ENCODE results near the gene HKDC1. TPM values are rescaled to one million over a fixed set of nuclear protein-coding genes. Genes with fewer than 3 reads are reported as not detected.

The HKDC1 gene
- total RNA-seq, 4 donors from 2014 or later: 0.06 to 1.5 (median 0.17) TPM; not detected in 1

DNA sequence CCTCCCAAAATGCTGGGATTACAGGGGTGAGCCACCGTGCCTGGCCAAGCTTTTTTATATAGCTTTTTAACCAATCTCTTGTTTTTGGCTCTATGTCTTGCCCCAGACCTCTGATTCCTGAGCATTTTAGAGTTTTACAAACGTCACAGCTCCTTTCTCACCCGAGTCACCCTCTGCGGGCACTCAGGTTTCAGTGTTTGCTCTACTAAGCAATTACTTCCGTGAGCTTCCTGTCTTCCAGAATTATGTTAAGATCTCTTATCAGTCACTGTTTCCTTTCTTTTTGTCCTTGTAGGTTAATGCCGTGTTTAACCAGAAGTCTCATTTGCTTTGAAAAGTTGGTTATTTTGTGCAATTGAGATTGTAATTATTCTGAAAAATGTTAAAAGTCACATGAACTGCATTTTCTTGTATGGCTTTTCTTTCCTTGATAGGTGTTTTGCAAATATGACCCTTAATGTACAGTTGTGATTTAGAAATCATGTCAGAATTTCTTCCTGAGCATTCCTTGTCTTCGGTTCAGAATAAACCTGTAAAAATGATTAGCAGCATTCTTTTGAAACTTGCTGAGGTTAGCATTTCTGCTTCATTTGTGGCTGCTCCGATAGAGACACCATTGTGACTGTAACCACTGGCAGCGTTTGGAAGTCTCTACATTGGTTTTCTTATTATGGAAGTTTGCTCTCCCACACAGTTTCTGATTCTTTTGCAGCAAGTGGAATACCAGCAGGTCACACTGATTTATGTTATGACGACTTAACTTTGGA, 4.5 kb upstream of the HKDC1 start:
- Histone ChIP-seq H3K4me3 (no peak overlapping the region), H3K27me3 (peaks cover 0 to 14% (median under 1%) of the 10 kb centered on the region in 4 donors), H3K4me1 (no peaks in the 10 kb centered on the region), H3K36me3 (no peaks in the 10 kb centered on the region), H3K9me3 (no peaks in the 10 kb centered on the region), H3K27ac (replicated peaks in 1 of 4) (no peak overlapping the region)
- 41% methylated on average over 10 of the region's 10 CpGs for WGBS
- TF ChIP-seq EP300 (IDR thresholded peaks at IDR 0.05): no peak
- TF ChIP-seq POLR2AphosphoS5 (IDR thresholded peaks at IDR 0.05): no peak
- no peak for TF ChIP-seq POLR2A (IDR thresholded peaks at IDR 0.05; ENCODE audit: low read depth)
- TF ChIP-seq, protein P1, sequence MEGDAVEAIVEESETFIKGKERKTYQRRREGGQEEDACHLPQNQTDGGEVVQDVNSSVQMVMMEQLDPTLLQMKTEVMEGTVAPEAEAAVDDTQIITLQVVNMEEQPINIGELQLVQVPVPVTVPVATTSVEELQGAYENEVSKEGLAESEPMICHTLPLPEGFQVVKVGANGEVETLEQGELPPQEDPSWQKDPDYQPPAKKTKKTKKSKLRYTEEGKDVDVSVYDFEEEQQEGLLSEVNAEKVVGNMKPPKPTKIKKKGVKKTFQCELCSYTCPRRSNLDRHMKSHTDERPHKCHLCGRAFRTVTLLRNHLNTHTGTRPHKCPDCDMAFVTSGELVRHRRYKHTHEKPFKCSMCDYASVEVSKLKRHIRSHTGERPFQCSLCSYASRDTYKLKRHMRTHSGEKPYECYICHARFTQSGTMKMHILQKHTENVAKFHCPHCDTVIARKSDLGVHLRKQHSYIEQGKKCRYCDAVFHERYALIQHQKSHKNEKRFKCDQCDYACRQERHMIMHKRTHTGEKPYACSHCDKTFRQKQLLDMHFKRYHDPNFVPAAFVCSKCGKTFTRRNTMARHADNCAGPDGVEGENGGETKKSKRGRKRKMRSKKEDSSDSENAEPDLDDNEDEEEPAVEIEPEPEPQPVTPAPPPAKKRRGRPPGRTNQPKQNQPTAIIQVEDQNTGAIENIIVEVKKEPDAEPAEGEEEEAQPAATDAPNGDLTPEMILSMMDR (IDR thresholded peaks at IDR 0.05): no peak
- intact Hi-C loops (cut with DNase I): no loop called here
- no peak for DNase-seq (ENCODE audit: extremely low spot score)

DNA sequence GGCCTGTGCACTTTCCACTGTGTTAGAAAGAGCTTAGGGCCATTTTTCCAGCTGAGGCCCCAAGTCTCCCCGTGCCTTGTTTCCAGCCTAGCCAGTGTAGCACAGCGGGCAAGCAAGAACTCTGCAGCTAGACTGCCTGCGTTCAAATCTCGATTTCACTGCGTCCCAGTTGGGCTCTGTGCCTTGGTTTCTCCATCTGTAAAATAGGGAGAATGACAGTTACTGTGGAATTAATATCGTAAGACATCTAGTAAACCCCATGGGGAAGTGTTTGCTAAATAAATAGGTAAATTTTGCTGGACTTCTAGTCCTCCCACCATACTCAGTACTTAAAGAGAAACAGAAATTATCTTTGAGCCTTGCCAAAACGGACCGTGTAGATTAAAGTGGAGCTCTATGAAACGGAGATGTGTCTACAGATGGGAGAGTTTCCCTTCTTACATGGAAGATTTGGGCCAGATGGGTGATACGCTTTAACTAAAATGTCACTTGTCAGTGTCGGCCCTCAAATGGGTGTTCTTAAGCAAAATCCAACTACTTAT, 3.5 kb upstream of the HKDC1 start:
- H3K9me3 ChIP-seq: no peaks in the 10 kb centered on the region
- no peaks in the 10 kb centered on the region for H3K36me3 ChIP-seq
- TF ChIP-seq EP300 (IDR thresholded peaks at IDR 0.05) (no peak), POLR2A (IDR thresholded peaks at IDR 0.05; ENCODE audit: low read depth) (no peak)
- intact Hi-C loops (cut with DNase I): no loop called here
- WGBS: 91% methylated on average over 11 of the region's 11 CpGs
- H3K4me1 ChIP-seq: no peaks in the 10 kb centered on the region
- H3K4me3 ChIP-seq: no peak overlapping the region
- H3K27ac ChIP-seq (replicated peaks in 1 of 4): no peak overlapping the region
- DNase-seq (ENCODE audit: extremely low spot score): no peak
- H3K27me3 ChIP-seq: peaks cover 0 to 24% (median 2%) of the 10 kb centered on the region in 4 donors

DNA sequence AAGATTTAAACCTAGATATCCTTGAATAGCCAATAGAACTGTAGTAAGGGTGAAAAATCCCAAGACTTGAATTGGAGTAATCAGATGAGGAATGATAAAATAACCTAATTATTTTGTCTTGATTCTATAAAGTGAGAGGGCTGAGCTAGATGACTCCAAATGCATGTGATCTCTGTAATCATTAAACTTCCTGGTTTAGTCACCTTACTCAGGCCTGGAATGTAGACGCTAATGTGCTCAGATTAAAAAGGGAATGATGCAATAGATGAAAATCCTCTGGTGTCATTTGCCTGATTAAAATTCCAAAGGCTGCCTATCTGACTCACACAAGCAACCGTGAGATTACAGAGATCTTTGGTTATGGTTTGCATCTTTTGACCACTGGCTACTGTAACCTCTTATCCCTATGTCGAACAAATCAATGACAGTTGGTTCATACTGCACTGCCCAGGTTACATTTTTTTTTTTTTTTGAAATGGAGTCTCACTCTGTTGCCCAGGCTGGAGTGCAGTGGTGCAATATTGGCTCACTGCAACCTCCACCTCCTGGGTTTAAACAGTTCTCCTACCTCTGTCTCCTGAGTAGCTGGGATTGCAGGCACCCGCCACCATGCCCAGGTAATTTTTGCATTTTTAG, 2.9 kb upstream of the HKDC1 start:
- H3K4me1 ChIP-seq: no peaks in the 10 kb centered on the region
- H3K36me3 ChIP-seq: no peaks in the 10 kb centered on the region
- no peaks in the 10 kb centered on the region for H3K9me3 ChIP-seq
- H3K27ac ChIP-seq (replicated peaks in 1 of 4): no peak overlapping the region
- WGBS: 81% methylated on average over 4 of the region's 4 CpGs
- H3K27me3 ChIP-seq: peaks cover 0 to 27% (median 2%) of the 10 kb centered on the region in 4 donors
- DNase-seq (ENCODE audit: extremely low spot score): no peak
- TF ChIP-seq POLR2A (IDR thresholded peaks at IDR 0.05; ENCODE audit: low read depth): no peak
- TF ChIP-seq, protein P1 (IDR thresholded peaks at IDR 0.05): no peak
- no peak for TF ChIP-seq POLR2AphosphoS5 (IDR thresholded peaks at IDR 0.05)
- no peak for TF ChIP-seq EP300 (IDR thresholded peaks at IDR 0.05)
- H3K4me3 ChIP-seq: no peak overlapping the region
- intact Hi-C loops (cut with DNase I): no loop called here

DNA sequence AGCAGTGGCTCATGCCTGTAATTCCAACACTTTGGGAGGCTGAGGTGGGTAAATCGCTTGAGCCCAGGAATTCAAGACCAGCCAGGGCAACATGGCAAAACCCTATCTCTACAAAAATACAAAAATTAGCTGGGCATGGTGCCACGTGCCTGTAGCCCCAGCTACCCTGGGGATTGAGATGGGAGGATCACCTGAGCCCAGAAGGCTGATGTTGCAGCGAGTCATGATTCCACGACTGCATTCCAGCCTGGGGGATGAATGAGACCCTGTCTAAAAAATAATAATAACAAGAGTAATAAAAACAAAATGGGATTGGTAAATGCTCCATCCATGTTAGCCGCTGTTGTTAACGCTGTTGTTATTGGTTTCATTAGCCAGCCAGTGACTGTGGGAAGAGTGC, 1.3 kb upstream of the HKDC1 start:
- intact Hi-C loops (cut with DNase I): no loop called here
- TF ChIP-seq POLR2AphosphoS5 (IDR thresholded peaks at IDR 0.05) (no peak), POLR2A (IDR thresholded peaks at IDR 0.05; ENCODE audit: low read depth) (no peak), EP300 (IDR thresholded peaks at IDR 0.05) (no peak)
- TF ChIP-seq, protein P1 (IDR thresholded peaks at IDR 0.05): no peak
- Histone ChIP-seq H3K4me3 (no peak overlapping the region), H3K4me1 (no peaks in the 10 kb centered on the region), H3K9me3 (no peaks in the 10 kb centered on the region), H3K27me3 (peaks cover 0 to 27% (median 2%) of the 10 kb centered on the region in 4 donors), H3K27ac (replicated peaks in 1 of 4) (no peak overlapping the region), H3K36me3 (no peaks in the 10 kb centered on the region)
- DNase-seq (ENCODE audit: extremely low spot score): no peak
- WGBS: 89% methylated on average over 6 of the region's 6 CpGs

DNA sequence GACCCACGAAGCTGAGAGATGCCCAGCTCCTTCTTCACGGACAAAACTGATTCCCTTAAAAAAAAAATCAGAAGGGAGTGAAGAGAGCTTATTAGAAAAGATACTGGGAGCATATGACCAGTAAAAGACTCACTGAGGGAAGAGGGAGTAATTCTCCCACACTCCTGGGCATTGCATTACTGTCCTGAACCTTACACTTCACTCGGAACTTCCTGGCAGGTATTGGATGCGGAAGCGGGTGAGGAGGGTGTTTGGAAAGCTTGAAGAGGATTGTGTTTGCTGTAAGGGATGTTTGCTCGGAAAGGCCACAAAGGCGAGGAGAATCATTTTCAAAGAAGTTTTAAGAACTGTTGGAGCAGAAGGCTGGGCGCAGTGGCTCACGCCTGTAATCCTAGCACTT, 375 bp downstream of the HKDC1 start:
- Histone ChIP-seq H3K4me1 (peaks cover 0 to 2% (median 0%) of the 10 kb centered on the region in 4 donors), H3K9me3 (no peaks in the 10 kb centered on the region), H3K4me3 (no peak overlapping the region), H3K27ac (replicated peaks in 1 of 4) (no peak overlapping the region), H3K36me3 (no peaks in the 10 kb centered on the region), H3K27me3 (peaks cover 0 to 27% (median 2%) of the 10 kb centered on the region in 4 donors)
- no peak for DNase-seq (ENCODE audit: extremely low spot score)
- TF ChIP-seq POLR2A (IDR thresholded peaks at IDR 0.05; ENCODE audit: low read depth): no peak
- TF ChIP-seq, protein P1 (IDR thresholded peaks at IDR 0.05): no peak
- TF ChIP-seq EP300 (IDR thresholded peaks at IDR 0.05): no peak
- no peak for TF ChIP-seq POLR2AphosphoS5 (IDR thresholded peaks at IDR 0.05)
- intact Hi-C loops (cut with DNase I): no loop called here
- 87% methylated on average over 9 of the region's 9 CpGs for WGBS

Measured in esophagus muscularis mucosa (tissue), 4 donors.